Kidney epithelial cell (primary cell): ENCODE data around the gene ATF4. TPM values are rescaled to one million over a fixed set of nuclear protein-coding genes. Genes with fewer than 3 reads are reported as not detected.

Source experiments
- DNase-seq: peaks from one replicate; pipeline ENCODE4 v3.0.0-alpha.2; 2010; ENCODE audit warnings: low read depth
- H3K27me3 ChIP-seq: 2 replicates; pipeline ENCODE4 v1.6.0; 2011; ENCODE audit warnings: low read length; ENCODE audit not compliant: control insufficient read depth, insufficient read depth
- H3K36me3 ChIP-seq: 2 replicates; pipeline ENCODE4 v1.5.1; 2011; ENCODE audit warnings: low read length; ENCODE audit not compliant: control insufficient read depth, insufficient read depth
- H3K4me3 ChIP-seq: 2 replicates; pipeline ENCODE4 v1.5.1; 2011; ENCODE audit warnings: low read depth, mild to moderate bottlenecking, control low read depth, low read length
- total RNA-seq: library from RNA; depleted of rRNA; stranded (reverse); fragments of >200 nt; gene quantifications from 2 replicates; pipeline ENCODE4 v1.2.3, GENCODE V29; 2015
- TF ChIP-seq, protein P1 (sequence below): IDR thresholded peaks from 2 replicates; pipeline ENCODE4 v1.5.1; 2011; ENCODE audit warnings: mild to moderate bottlenecking, moderate library complexity, low read length, control low read depth, inconsistent platforms; ENCODE audit not compliant: insufficient read depth, poor library complexity, severe bottlenecking

Gene ATF4
- total RNA-seq, 1 donor from 2014 or later: 763 TPM

DNA sequence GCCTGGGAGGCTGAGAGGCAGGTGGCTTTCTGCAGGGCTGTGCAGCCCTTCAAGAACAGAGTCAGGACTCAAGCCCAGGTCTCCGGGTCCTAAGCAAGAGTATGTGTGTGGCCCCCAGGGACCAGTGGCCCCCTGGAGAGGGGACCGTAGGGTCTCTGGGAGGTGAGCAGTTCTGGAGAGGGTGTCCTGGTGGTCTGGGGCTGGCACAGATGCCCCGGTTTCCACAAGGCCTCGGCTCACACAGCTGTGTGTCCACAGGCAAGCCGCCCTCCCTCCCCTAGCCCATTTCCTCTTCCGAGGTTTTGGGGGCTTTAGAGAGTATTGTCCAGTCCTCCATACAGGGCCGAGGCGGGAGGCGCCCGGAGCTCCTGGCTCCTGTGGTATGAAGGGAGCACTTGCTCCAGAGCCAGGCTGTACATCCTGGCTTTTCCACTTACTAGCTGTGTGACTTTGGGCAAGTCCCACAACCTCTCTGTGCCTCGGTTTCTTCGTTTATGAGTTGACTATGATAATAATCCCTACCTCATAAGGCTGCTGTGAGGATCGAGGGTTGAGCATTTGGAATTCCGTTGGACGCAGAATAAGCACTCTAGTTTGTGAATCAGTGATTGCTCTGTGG lies 15.6 kb downstream of the ATF4 start:
- H3K36me3 ChIP-seq: no peaks in the 10 kb centered on the region
- DNase-seq: no peak
- TF ChIP-seq, protein P1, sequence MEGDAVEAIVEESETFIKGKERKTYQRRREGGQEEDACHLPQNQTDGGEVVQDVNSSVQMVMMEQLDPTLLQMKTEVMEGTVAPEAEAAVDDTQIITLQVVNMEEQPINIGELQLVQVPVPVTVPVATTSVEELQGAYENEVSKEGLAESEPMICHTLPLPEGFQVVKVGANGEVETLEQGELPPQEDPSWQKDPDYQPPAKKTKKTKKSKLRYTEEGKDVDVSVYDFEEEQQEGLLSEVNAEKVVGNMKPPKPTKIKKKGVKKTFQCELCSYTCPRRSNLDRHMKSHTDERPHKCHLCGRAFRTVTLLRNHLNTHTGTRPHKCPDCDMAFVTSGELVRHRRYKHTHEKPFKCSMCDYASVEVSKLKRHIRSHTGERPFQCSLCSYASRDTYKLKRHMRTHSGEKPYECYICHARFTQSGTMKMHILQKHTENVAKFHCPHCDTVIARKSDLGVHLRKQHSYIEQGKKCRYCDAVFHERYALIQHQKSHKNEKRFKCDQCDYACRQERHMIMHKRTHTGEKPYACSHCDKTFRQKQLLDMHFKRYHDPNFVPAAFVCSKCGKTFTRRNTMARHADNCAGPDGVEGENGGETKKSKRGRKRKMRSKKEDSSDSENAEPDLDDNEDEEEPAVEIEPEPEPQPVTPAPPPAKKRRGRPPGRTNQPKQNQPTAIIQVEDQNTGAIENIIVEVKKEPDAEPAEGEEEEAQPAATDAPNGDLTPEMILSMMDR: no peak
- no peak overlapping the region for H3K4me3 ChIP-seq
- H3K27me3 ChIP-seq: no peaks in the 10 kb centered on the region

DNA sequence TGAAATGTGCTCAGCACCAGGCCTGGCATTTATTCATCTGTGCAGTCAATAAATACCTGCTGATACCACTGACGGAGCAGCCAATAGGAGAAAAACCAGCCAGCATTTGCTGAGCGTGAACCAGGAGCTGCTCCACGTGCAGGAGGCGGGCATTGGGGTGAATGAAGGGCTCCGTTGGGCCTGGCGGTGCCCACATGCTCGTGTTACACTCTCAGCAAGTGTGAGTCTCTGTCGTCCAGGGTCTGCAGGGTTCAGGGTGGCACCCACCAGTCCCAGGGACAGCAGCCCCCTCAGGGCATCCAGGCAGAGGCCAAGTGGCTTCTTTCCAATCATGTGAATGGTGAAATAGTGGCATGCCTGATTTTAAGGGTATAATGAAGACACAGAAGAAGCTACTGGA lies 16.3 kb downstream of the ATF4 start:
- H3K4me3 ChIP-seq: no peak overlapping the region
- DNase-seq: no peak
- no peaks in the 10 kb centered on the region for H3K36me3 ChIP-seq
- TF ChIP-seq, protein P1: no peak
- peaks cover 2% of the 10 kb centered on the region for H3K27me3 ChIP-seq

DNA sequence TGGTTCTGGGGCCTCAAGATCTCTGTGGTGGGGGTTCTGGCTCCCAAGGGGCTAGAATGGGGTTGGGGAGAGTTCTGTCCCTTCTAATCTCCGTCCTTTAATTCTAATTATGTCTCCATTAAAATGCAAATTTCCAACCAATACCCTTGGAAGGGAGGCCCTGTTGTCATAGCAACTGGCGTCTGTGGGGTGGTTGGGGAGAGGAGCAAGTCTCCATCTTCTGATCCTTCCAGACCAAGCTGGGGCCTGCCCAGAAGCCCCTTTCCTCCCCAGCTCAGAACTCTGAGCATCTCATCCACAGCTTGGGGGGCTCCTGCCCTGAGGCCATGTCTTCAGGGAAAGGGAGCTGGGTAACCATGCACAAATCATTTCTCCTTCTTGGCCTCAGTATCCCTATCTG lies 17.6 kb downstream of the ATF4 start:
- H3K27me3 ChIP-seq: peaks cover 6% of the 10 kb centered on the region
- TF ChIP-seq, protein P1: no peak
- no peak for DNase-seq
- H3K4me3 ChIP-seq: no peak overlapping the region
- H3K36me3 ChIP-seq: no peaks in the 10 kb centered on the region

DNA sequence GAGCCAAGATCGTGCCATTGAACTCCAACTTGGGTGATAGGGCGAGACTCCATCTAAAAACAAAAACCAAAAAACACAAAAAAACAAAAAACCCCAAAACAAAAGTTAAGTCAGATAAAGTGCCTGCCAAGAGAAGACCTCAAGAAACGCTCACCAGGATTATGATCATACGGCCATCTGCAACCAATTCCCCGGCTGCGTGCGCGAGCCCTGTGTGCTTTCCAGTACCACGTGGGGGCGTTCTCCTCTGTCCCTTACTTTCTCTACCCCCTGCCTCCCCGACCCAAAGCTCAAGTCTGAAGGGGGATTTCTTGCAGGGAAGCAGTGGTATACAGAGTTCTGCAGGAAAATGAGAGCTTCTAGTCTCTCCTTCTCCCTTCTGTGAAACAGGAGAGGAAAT lies 22.7 kb downstream of the ATF4 start:
- DNase-seq: no peak
- TF ChIP-seq, protein P1: peak; percentile 57
- no peak overlapping the region for H3K4me3 ChIP-seq
- H3K36me3 ChIP-seq: no peaks in the 10 kb centered on the region
- H3K27me3 ChIP-seq: peaks cover 8% of the 10 kb centered on the region

DNA sequence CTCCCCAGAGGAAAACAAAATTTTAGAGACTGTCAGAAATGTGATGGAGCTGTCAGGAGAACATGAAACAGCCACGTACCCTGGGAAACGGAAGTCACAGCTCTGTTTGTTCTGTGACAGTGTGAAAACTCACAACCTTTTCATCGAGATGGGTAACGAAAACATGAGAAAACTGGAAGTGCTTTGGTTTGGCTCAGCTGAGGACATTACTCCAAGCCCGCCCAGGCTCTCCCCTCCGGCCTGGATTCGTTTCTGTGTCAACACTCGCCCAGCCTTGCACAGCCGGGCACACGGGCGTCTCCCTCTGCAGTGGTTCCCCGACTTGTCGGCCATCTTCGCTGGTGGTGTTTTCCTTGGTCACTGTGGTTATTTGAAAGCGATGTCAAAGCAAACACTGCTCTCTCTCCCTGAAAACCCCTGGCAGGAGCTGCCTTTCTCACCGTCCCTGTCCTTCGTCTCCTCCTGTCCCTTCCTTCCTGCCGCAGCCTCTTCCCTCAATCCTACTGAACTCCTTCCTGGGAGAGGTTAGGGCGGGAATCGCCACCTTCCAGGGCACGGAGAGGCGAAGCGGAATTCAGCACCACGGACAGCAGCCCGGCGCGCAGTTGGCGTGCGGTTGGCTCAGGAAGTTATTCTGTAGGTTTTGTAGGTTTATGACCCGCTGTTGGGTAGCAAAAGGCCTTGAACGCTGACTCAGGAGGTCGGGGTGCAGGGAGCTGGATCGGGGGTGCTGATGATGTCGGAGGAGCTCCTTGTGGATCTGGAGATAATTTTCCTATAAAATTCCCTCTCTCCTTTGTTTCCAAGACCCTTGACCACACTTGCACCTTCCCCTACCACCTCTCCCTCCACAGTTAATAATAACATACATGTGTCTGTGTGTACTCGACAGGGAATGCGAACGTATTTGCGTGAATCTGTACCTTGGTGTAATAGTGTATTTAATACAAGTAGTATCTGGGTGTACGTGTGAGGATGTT lies 25.3 kb downstream of the ATF4 start:
- TF ChIP-seq, protein P1: no peak
- H3K4me3 ChIP-seq: no peak overlapping the region
- no peak for DNase-seq
- H3K27me3 ChIP-seq: peaks cover 18% of the 10 kb centered on the region
- H3K36me3 ChIP-seq: no peaks in the 10 kb centered on the region
